Prostate gland (tissue), 2 donors: Measurements from ENCODE around the gene DNAJC5G. TPM values are rescaled to one million over a fixed set of nuclear protein-coding genes. Genes with fewer than 3 reads are reported as not detected.

Experiments
- DNase-seq: peaks from one replicate; pipeline ENCODE4 v3.0.0-alpha.2; 2019; ENCODE audit warnings: low spot score
- H3K27ac ChIP-seq, 2 donors: fragments of 200-600 bp; sonication (generic); 2 replicates each; pipeline ENCODE4 v1.5.1; 2017 to 2019
- H3K27me3 ChIP-seq: fragments of 200-600 bp; sonication (generic); replicated peaks from 2 replicates; pipeline ENCODE4 v1.5.1; 2019; ENCODE audit not compliant: insufficient read depth
- H3K36me3 ChIP-seq, 2 donors: fragments of 200-600 bp; sonication (generic); 1 replicate in 1 of 2; 2 replicates in 1 of 2; pipeline versions ENCODE4 v1.5.1 to v1.8.1; 2017 to 2019
- H3K4me1 ChIP-seq: fragments of 200-600 bp; sonication (generic); replicated peaks from 2 replicates; pipeline ENCODE4 v1.5.1; 2019
- H3K4me3 ChIP-seq, 2 donors: fragments of 200-600 bp; sonication (generic); 2 replicates each; pipeline ENCODE4 v1.5.1; 2017 to 2019
- H3K9me3 ChIP-seq: fragments of 200-600 bp; sonication (generic); 2 replicates; pipeline ENCODE4 v1.5.1; 2017
- POLR2A ChIP-seq: fragments of 450-650 bp; IDR thresholded peaks from one replicate; pipeline ENCODE4 v1.6.1; 2016; ENCODE audit warnings: antibody characterized with exemption, mild to moderate bottlenecking
- POLR2AphosphoS5 ChIP-seq: sonication (generic); formaldehyde crosslinking; IDR thresholded peaks from one replicate; pipeline ENCODE4 v1.6.1; 2017; ENCODE audit warnings: antibody characterized with exemption
- WGBS: methylation state at CpG from one replicate; pipeline ENCODE4 v1.1.5; 2018; 5-methylcytosine and 5-hydroxymethylcytosine counted together
- intact Hi-C: fragments of 100-400 bp; cut with DNase I; formaldehyde crosslinking; loops from one replicate; pipeline ENCODE4 v1.14.2; 2022
- total RNA-seq, 2 donors: library from RNA; depleted of rRNA; stranded (reverse); fragments of >200 nt; gene quantifications; one replicate each; pipeline ENCODE4 v1.1.0, GENCODE V29; 2016
- TF ChIP-seq, protein P1 (sequence below), 4 experiments: fragments of 200-600 bp in 2 of 4; fragments of 450-650 bp in 2 of 4; sonication (generic) in 2 of 4; IDR thresholded peaks; 1 replicate in 3 of 4; 2 replicates in 1 of 4; pipeline ENCODE4 v1.5.1; 2016 to 2019; ENCODE audit warnings: antibody characterized with exemption in 4 of 4, mild to moderate bottlenecking in 2 of 4, moderate library complexity in 2 of 4

DNAJC5G gene
- total RNA-seq, 2 donors from 2014 or later: 16.1 TPM; not detected in 1

DNA sequence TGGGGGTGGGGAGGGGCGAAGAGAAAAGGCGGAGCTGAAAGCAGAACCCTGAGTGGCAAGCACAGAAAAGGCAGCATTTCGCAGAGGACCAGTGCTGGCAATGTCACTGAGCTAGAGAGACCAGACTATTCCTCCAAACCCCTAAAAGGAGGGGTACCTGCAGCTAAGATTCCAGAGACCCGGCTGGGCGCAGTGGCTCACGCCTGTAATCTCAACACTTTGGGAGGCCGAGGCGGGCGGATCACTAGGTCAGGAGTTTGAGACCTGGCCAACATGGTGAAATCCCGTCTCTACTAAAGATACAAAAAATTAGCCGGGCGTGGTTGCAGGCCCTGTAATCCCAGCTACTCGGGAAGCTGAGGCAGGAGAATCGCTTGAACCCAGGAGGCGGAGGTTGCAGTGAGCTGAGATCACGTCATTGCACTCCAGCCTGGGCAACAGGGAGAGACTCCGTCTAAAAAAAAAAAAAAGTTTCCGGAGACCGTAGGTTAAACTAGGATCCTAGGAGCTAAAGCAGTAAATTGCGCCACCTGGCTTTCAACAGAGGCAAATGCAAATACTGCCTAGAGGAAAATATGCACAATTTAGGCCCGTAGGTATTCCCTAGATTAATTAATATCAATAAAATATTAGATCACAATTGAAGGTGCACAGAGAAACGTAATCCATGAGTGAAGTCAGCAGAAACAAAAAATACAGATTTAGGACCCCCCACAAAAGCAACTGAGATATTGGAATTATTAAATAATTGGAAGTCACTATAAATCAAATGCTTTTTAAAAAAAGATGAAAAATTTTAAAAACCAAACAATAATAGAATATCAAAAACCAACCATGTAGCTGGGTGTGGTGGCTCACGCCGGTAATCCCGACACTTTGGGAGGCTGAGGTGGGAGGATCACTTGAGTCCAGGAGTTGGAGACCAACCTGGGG lies 28.1 kb downstream of the DNAJC5G start:
- no peaks in the 10 kb centered on the region for H3K36me3 ChIP-seq
- H3K27ac ChIP-seq: no peak overlapping the region
- DNase-seq: peak; percentile 40
- WGBS: 26% methylated on average over 25 of the region's 25 CpGs
- TF ChIP-seq, protein P1, sequence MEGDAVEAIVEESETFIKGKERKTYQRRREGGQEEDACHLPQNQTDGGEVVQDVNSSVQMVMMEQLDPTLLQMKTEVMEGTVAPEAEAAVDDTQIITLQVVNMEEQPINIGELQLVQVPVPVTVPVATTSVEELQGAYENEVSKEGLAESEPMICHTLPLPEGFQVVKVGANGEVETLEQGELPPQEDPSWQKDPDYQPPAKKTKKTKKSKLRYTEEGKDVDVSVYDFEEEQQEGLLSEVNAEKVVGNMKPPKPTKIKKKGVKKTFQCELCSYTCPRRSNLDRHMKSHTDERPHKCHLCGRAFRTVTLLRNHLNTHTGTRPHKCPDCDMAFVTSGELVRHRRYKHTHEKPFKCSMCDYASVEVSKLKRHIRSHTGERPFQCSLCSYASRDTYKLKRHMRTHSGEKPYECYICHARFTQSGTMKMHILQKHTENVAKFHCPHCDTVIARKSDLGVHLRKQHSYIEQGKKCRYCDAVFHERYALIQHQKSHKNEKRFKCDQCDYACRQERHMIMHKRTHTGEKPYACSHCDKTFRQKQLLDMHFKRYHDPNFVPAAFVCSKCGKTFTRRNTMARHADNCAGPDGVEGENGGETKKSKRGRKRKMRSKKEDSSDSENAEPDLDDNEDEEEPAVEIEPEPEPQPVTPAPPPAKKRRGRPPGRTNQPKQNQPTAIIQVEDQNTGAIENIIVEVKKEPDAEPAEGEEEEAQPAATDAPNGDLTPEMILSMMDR (IDR thresholded peaks at IDR 0.05): peak; percentile 77 to 86 (median 86)
- TF ChIP-seq POLR2AphosphoS5 (peak; percentile 65), POLR2A (no peak)
- H3K4me1 ChIP-seq: peaks cover 10% of the 10 kb centered on the region
- peaks cover 3% of the 10 kb centered on the region for H3K27me3 ChIP-seq
- intact Hi-C loops: no loop called here
- H3K4me3 ChIP-seq: peak overlapping the region; percentile 7 to 11
- no peaks in the 10 kb centered on the region for H3K9me3 ChIP-seq

DNA sequence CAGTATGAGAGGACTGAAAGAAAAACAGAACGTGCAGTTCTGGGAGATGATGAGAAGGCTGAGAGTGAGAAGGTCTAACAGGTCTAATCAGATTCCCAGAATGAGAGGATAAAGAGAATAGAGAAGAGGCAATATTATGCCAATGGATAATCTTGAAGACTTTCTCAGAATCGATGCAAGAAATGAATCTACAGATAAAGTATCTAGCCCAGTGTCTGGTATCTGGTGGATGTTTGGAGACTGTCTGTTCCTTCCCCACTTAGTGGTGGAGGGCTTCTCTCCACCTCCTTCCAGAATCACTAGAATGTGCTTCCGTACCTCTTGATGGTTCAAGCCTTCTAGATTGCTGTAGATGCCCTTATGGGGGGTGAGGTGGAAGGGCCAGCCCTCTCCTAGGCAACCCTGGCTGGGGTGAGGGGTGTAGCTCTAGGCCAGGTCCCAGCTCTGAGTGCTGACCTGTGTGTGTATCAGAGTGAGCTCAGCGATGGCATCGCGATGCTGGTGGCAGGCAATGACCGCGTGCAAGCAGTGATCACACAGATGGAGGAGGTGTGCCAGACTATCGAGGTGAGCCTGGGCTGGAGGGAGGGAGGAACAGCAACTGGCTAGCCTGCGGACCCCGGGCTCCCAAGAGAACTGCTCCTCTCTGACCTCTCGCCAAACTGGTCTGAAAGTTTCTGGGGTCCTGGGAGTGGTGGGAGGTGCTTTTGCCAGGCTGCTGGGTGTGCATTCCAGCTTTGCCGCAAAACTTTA lies 29.4 kb downstream of the DNAJC5G start:
- TF ChIP-seq POLR2AphosphoS5: no peak
- TF ChIP-seq, protein P1 (IDR thresholded peaks at IDR 0.05): no peak
- no peak for TF ChIP-seq POLR2A
- peaks cover 10% of the 10 kb centered on the region for H3K4me1 ChIP-seq
- H3K9me3 ChIP-seq: no peaks in the 10 kb centered on the region
- H3K27ac ChIP-seq: no peak overlapping the region
- no peaks in the 10 kb centered on the region for H3K36me3 ChIP-seq
- H3K27me3 ChIP-seq: peaks cover 3% of the 10 kb centered on the region
- no peak for DNase-seq
- H3K4me3 ChIP-seq: no peak overlapping the region
- intact Hi-C loops: no loop called here
- WGBS: 79% methylated on average over 13 of the region's 13 CpGs

DNA sequence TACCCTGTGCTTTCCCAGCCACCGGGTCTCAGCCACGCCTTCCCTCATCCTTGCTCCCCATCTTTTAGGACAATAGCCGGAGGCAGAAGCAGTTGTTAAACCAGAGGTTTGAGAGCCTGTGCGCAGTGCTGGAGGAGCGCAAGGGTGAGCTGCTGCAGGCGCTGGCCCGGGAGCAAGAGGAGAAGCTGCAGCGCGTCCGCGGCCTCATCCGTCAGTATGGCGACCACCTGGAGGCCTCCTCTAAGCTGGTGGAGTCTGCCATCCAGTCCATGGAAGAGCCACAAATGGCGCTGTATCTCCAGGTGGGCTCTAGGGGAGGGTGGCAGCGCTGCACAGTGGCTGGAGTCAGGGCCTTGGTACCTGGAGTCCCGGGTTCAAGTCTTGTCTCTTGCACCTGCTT lies 30.3 kb downstream of the DNAJC5G start:
- H3K9me3 ChIP-seq: no peaks in the 10 kb centered on the region
- peaks cover 3% of the 10 kb centered on the region for H3K27me3 ChIP-seq
- no peaks in the 10 kb centered on the region for H3K36me3 ChIP-seq
- DNase-seq: no peak
- intact Hi-C loops: no loop called here
- H3K4me1 ChIP-seq: peaks cover 10% of the 10 kb centered on the region
- H3K27ac ChIP-seq: no peak overlapping the region
- 88% methylated on average over 16 of the region's 16 CpGs for WGBS
- TF ChIP-seq POLR2A: no peak
- no peak for TF ChIP-seq POLR2AphosphoS5
- TF ChIP-seq, protein P1 (IDR thresholded peaks at IDR 0.05): no peak
- no peak overlapping the region for H3K4me3 ChIP-seq

DNA sequence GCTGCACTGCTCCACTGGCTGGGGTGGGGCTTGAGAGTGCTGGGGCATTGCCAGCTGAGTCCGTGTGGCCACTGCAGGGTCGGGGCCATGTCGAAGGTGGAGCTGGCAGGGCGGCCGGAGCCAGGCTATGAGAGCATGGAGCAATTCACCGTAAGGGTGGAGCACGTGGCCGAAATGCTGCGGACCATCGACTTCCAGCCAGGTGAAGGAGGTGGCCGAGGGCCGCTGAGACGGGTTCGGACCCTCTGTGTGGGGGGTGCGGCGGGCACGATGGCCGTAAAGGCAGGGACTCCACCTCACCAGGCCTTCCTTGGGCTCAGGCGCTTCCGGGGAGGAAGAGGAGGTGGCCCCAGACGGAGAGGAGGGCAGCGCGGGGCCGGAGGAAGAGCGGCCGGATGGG lies 30.9 kb downstream of the DNAJC5G start:
- Histone ChIP-seq H3K9me3 (no peaks in the 10 kb centered on the region), H3K4me1 (peaks cover 10% of the 10 kb centered on the region), H3K27ac (no peak overlapping the region), H3K36me3 (no peaks in the 10 kb centered on the region), H3K4me3 (no peak overlapping the region), H3K27me3 (peaks cover 3% of the 10 kb centered on the region)
- WGBS: 29% methylated on average over 26 of the region's 26 CpGs
- no peak for TF ChIP-seq POLR2A
- TF ChIP-seq, protein P1 (IDR thresholded peaks at IDR 0.05): no peak
- TF ChIP-seq POLR2AphosphoS5: no peak
- intact Hi-C loops: no loop called here
- DNase-seq: no peak
